GM10248 (cell line): ENCODE results near the gene NADSYN1.
"Not testable (repeated sequence)": the region's sequence is repeated elsewhere in the genome, so short reads cannot be mapped to it uniquely, and the experiment has no call there.

Source experiments
- CTCF ChIA-PET: fragments of 300-600 bp; sonication (Branson Sonifier 250); formaldehyde crosslinking; extraction: SDS; loops from one replicate; lab custom pipeline; 2021; ENCODE audit warnings: antibody characterized with exemption; lab: Yijun Ruan, JAX
- POLR2A ChIA-PET: fragments of 350-650 bp; sonication (Branson Sonifier 250); formaldehyde crosslinking; extraction: SDS; loops from one replicate; lab custom pipeline; 2020; ENCODE audit warnings: antibody characterized with exemption; lab: Yijun Ruan, JAX
- DNase-seq: peaks from one replicate; pipeline ENCODE4 v3.0.0; 2012; ENCODE audit errors: extremely low spot score
- TF ChIP-seq, protein P1 (sequence below): IDR thresholded peaks from 2 replicates; pipeline ENCODE4 v1.5.1; 2012; ENCODE audit warnings: mild to moderate bottlenecking, low read depth; ENCODE audit errors: extremely low read depth, missing control alignments, control extremely low read depth

Gene NADSYN1

DNA sequence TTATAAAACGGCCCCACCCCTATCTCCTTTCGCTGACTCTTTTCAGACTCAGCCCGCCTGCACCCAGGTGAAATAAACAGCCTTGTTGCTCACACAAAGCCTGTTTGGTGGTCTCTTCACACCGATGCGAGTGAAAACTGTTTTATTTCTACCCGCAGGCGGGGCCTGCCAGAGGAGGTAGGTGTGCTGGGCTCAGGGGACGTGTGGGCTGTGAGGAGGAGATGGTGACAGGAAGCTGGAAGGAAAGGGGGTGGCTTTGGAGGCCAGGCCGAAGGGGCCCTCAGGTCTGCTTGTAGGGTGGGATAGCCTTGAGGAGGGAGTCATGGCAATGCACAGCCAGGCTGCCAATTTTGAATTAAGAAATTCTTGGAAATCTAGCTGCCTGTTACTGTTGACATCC is 52.8 kb downstream of the NADSYN1 start:
- CTCF ChIA-PET, result interaction anchor here (0.6 to 1.3 kb wide), 2 partner anchors 12 to 33 kb away, joined by 3 read pairs; no protein-coding TSS in a partner anchor
- TF ChIP-seq, protein P1, sequence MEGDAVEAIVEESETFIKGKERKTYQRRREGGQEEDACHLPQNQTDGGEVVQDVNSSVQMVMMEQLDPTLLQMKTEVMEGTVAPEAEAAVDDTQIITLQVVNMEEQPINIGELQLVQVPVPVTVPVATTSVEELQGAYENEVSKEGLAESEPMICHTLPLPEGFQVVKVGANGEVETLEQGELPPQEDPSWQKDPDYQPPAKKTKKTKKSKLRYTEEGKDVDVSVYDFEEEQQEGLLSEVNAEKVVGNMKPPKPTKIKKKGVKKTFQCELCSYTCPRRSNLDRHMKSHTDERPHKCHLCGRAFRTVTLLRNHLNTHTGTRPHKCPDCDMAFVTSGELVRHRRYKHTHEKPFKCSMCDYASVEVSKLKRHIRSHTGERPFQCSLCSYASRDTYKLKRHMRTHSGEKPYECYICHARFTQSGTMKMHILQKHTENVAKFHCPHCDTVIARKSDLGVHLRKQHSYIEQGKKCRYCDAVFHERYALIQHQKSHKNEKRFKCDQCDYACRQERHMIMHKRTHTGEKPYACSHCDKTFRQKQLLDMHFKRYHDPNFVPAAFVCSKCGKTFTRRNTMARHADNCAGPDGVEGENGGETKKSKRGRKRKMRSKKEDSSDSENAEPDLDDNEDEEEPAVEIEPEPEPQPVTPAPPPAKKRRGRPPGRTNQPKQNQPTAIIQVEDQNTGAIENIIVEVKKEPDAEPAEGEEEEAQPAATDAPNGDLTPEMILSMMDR, result no peak
- POLR2A ChIA-PET, result no interaction called here
- DNase-seq, result no peak

GRCh38 chr11:71507102-71507501 is 54.1 kb downstream of the NADSYN1 start:
- TF ChIP-seq, protein P1, result no peak
- POLR2A ChIA-PET, result no interaction called here
- DNase-seq, result no peak
- CTCF ChIA-PET, result interaction anchor here (1.3 to 1.8 kb wide), 3 partner anchors 14 to 66 kb away, joined by 4 to 6 read pairs (median 5); no protein-coding TSS in a partner anchor

- POLR2A ChIA-PET, result no interaction called here
- CTCF ChIA-PET, result no interaction called here
These were observed 65.8 kb downstream of the NADSYN1 start for GRCh38 chr11:71518506-71519471.

GRCh38 chr11:71519546-71519945 is 66.5 kb downstream of the NADSYN1 start:
- DNase-seq, result no peak
- CTCF ChIA-PET, result no interaction called here
- TF ChIP-seq, protein P1, result no peak
- POLR2A ChIA-PET, result no interaction called here

More at GRCh38 chr11:71518506-71519471, 65.8 kb downstream of the NADSYN1 start:
- DNase-seq, result no peak
- TF ChIP-seq, protein P1, result no peak

GRCh38 chr11:71525188-71525937 is 72.4 kb downstream of the NADSYN1 start:
- CTCF ChIA-PET, result no interaction called here
- no peak for DNase-seq
- TF ChIP-seq, protein P1, result no peak
- POLR2A ChIA-PET, result no interaction called here

DNA sequence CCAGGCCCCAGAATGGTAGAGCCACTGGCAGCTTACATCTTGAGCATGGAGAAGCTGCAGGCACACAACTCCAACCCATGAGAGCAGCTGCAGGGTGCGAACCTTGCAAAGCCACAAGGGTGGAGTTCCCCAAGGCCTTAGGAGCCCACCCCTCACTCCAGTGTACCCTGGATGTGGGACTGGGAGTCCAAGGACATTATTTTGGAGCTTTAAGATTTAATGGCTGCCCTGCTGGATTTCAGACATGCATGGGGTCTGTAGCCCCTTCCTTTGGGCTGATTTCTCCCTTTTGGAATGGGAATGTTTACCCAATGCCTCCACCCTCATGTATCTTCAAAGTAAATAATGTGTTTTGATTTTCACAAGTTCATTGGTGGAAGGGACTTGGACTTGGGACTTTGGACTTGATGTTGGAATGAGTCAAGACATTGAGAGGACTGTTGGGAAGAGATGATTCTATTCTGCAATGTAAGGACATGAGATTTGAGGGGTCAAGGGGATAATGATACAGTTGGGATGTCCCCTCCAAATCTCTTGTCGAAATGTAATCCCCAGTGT is 73.0 kb downstream of the NADSYN1 start:
- POLR2A ChIA-PET, result no interaction called here
- CTCF ChIA-PET, result no interaction called here
- TF ChIP-seq, protein P1, result no peak
- DNase-seq, result no peak

DNA sequence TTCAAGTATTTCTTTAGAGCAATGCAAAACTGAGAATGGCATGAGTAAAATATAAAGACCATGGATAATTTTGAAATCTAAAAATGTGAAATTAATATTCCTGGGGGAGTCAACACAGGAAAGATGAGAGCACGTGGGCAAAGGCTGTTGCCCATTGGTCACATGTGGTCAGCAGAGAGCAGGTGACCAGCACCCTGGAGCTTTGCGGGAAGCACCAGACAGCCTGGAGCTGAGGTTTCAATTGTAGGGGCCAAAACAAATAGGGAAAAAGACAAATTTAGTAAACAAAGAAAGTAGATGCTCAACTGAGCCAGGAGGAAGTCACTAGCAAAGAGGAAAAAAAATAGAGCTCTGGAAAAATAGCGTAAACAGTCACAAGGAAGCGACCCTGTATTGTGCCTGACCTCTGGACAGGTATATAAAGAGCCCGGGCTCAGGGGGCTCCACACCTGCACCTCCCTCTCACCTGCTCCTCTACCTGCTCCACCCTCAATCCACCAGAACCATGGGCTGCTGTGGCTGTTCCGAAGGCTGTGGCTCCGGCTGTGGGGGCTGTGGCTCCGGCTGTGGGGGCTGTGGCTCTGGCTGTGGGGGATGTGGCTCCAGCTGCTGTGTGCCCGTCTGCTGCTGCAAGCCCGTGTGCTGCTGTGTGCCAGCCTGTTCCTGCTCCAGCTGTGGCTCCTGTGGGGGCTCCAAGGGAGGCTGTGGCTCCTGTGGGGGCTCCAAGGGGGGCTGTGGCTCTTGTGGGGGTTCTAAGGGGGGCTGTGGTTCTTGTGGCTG is 74.0 kb downstream of the NADSYN1 start, which contains the start of gene KRTAP5-7:
TSS of gene KRTAP5-7 (plus strand) at position 472 of the 780 bp plus-strand sequence. CDS start at position 506, 34 bp downstream.
- CTCF ChIA-PET, result interaction anchor here (1.5 kb wide), 1 partner anchor 33 kb away, joined by 3 read pairs; no protein-coding TSS in a partner anchor
- DNase-seq, POLR2A ChIA-PET: not testable (repeated sequence)
